Measurements from ENCODE around the gene CHST8. TPM values are rescaled to one million over a fixed set of nuclear protein-coding genes. Genes with fewer than 3 reads are reported as not detected.
"Not testable (repeated sequence)": the region's sequence is repeated elsewhere in the genome, so short reads cannot be mapped to it uniquely, and the experiment has no call there.

The CHST8 gene
- total RNA-seq, 1 experiment from 2014 or later = not detected

GRCh38 chr19:33689138-33689746 lies 67.5 kb downstream of the CHST8 start:
- DNase-seq (ENCODE audit: low spot score) = no peak

DNA sequence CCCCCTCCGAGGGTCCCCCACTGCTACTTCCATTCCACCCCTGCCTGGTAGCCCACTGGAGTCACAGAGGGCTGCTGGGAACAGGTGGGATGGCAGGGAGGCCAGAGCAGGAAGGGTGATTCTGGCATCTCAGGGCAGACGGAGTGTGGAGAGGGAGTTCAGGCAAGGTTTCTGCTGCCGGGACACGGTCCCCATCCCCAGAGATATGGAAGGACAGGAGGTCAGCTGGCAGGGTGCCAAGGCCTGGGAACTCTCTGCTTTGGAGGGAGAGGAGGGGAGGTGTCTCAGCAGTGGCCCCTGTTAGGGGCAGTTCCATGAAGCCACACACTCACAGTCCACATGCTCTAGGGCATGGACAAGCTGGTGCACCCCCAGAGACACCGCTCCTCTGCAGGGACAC lies 68.1 kb downstream of the CHST8 start:
- DNase-seq (ENCODE audit: low spot score) = no peak

DNA sequence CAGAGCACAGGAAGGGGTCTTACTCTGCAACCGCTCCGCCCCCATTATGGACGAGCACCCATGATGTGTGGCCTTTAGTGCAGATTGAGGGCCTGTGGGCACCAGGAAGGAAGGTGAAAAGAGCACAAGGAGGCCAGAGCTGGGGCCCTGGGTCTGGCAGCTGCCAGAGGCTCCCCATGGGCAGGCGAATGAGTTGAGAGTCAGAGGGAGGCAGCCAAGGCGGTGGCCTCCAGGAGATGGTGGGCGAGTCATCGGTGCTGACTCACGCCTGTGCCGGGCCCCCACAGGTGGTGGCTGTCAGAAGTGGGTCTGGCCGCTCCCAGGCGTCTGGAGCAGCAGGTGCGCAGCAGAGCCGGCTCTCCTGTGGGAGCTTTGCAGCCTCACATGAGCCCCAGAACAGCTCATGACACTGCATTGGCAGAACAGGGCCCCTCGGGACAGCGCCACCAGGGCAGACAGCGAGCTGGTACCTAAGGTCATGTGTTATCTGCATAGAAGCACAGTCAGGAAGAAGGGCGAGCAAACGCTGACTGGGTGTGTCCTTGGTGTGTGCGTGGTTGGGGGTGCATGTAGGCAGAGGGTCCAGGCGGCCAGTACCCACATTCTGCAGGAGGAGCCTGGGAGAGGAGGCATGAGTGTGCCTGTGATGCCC lies 68.8 kb downstream of the CHST8 start:
- no peak for DNase-seq (ENCODE audit: low spot score)

GRCh38 chr19:33691030-33691427 lies 69.3 kb downstream of the CHST8 start:
- DNase-seq (ENCODE audit: low spot score) = no peak

DNA sequence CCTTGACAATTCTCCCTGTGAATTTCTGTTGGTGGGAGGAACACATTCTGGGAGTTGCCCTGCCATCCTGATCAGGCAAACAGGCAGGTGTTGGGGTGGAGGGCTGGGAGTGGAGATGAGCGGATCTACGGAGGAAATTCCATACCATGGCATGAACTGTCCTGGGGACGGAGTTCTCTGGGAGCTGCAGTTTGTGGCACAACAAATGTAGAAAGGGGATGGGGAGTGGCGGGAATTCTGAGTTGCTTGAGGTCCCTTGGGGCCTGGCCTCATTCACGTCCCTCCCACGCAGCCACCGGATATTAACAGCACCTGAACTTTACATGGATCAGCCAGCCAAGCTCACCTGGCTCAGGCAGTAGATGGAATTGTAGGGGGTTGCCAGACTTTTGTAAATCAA lies 70.0 kb downstream of the CHST8 start:
- DNase-seq (ENCODE audit: low spot score) = no peak

- no peak for DNase-seq (ENCODE audit: low spot score)
Measured at GRCh38 chr19:33693678-33694077, 71.9 kb downstream of the CHST8 start.

GRCh38 chr19:33695547-33695946 lies 73.8 kb downstream of the CHST8 start:
- not testable (repeated sequence) for DNase-seq (ENCODE audit: low spot score)

DNA sequence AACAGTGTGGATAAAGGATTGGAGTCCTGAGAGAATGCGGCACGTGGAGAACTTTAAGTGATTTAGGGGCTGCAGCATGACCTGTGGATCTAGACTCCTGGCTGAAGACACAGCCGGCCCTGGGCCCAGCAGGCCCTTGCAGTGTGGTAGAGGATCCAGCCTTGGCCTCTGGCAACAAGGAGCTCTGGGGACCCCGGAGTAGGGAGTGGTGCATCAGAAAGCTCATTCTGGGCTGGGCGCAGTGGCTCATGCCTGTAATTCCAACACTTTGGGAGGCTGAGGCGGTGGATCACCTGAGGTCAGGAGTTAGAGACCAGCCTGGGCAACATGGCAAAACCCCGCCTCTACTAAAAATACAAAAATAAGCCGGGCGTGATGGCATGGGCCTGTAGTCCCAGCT lies 76.0 kb downstream of the CHST8 start:
- DNase-seq (ENCODE audit: low spot score) = no peak

DNA sequence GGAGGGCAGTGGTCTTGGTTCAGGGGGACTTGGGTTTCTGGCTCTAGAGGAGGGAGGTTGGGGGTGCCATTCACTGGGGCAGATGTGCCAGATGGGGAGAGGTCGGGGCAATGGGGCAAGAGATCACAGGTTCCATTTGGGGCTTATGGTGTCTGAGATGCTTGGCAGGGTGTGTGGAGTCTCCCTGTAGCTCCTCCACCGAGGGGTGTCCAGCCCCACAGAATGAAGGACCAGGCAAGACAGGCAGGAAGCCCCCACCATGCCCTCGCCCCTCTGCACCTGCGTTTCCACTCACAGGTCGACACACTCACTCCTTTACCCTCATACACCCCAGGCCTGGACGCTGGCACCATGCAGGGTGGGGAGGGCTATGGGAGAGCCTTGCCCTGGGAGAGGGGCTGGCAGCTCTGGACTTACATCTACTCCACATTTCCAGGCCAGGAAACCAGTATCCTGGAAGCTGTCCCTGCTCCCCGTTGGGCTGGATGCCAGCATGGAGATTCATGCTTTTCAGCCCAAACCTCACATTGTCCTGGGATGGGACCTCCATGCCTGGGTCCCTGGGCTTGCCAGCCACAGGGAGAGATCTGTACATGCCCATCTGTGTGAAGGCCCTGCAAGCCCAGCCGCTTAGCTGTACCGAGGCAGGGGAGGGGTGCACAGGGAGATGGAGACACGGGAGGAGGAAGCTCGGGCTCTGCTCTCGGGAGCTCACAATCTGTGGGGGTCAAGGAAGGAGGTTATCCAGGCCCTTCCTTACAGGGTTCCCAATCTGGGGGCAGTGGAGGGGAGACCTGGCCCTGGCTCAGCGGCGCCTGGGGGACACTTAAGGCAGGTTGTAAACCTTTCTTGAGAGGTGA lies 77.1 kb downstream of the CHST8 start:
- no peak for DNase-seq (ENCODE audit: low spot score)

- DNase-seq (ENCODE audit: low spot score) = no peak
Measured at GRCh38 chr19:33699754-33700407, 78.1 kb downstream of the CHST8 start.

GRCh38 chr19:33700408-33701013 lies 78.8 kb downstream of the CHST8 start:
- DNase-seq (ENCODE audit: low spot score) = no peak

GRCh38 chr19:33701565-33701964 lies 79.8 kb downstream of the CHST8 start:
- no peak for DNase-seq (ENCODE audit: low spot score)

DNA sequence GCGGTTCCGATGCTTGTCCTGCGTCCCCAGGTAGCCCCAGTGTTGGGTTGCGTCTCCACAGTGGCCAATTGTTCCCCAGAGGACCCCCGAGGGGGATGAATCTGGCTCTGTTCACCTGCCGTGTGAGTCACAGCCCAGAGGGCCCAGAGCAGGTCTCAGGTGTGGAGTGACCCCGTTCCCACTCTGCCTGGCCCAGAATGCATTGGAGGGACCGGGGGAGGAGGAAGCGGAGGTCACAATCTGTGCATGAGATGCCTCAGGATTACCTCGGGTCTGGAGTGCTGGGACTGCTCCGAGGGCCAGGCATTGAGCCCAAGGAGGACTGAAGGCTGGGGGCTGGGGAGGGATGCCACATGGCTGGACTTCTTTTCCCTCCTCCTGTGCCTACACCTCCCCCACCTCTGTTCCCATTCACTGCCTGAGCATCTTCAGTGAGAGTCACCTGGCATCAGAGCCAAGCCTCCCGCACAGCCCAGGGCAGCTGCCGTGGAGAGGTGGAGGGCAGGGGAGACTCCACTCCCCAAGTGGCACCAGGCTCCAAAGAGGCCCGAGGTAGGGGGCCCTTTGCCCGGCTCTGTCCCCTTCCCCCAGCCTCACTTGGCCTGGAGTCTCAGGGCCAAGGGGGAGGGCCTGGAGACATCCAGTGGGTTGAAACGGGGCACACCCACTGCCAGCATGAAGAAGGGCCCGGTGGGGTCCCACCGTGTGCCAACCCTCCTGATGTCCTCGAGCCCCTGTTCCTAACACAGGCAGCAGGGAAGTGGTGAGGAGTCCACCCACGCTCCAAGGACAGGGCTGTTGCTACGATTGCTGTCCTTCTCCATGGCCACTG lies 81.1 kb downstream of the CHST8 start:
- DNase-seq (ENCODE audit: low spot score) = no peak

GRCh38 chr19:33703438-33703750 lies 81.6 kb downstream of the CHST8 start:
- DNase-seq (ENCODE audit: low spot score) = no peak

DNA sequence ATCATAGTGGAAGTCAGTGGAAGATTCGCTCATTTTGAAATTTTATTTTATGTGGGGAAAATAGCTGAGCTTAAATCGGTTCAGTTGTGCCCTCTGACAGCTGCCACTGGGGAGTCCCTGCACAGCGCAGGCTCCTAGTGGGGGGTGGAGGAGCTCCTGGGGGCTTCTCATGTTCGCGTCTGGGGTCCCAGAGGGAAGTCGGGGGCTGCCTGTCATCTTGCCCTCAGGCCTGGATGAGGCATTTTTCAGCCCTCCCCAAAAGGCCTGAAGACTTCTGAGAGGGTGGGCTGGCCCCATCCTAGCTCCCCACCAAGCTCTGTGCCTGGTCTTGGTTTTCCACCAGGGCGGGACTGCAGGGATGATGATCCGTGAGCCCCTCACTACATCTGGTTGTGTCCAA lies 82.1 kb downstream of the CHST8 start:
- no peak for DNase-seq (ENCODE audit: low spot score)

DNA sequence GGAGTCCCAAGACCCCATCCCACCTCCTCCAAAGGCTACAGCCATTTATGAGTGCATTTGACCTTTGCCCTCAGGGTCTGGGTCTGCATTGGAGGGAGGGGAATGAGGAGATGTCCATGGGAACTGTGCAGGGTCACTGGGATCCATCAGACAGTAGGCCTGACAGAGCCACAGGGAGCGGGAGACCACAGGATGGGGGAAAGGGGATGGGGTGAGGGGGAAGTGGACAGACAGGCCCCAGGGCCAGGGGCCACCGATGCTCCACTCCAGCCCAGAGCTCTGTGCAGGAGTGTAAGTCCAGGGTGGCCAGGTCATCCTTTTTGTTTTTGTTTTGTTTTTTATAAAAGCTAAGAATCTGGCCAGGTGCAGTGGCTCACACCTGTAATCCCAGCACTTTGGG lies 82.5 kb downstream of the CHST8 start:
- DNase-seq (ENCODE audit: low spot score) = no peak

- DNase-seq (ENCODE audit: low spot score) = no peak
Measured at GRCh38 chr19:33705090-33705847, 83.5 kb downstream of the CHST8 start.

DNA sequence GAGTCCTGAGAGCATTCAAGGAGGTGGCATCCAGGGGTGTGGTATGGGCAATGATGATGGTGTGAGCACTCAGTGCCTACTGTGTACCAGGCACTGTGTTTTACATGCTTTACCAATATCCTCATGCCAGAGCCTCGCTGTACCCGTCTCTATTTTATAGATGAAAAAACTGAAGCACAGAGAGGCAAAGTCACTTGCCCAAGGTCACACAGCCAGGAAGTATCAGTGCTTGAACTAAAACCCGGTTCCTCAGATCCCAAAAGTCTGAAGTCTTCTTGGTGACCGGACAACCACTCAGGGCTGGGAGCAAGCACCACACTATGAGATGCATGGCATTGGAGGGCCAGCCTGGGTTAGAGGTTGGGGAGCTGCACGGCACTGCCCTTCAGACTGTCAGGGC lies 84.1 kb downstream of the CHST8 start:
- DNase-seq (ENCODE audit: low spot score) = no peak

DNA sequence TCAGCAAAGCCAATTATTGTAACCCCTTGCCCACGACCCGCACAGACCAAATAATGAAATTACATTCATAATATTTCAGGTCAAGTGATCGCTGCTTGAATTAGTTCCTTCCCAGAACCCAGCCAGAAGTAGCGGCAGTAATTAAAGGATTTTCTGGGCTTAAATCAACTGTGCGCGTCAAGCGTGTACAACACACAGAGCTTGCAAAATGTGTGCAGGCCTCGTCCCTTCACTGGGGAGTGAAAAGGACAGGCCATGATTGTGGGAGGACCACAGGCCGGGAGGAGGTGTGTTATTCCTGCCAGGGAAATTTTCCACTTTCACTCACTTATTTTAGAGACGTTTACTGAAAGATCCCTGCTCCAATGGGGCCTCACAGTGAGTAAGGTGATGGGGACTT lies 84.9 kb downstream of the CHST8 start:
- DNase-seq (ENCODE audit: low spot score) = no peak

DNA sequence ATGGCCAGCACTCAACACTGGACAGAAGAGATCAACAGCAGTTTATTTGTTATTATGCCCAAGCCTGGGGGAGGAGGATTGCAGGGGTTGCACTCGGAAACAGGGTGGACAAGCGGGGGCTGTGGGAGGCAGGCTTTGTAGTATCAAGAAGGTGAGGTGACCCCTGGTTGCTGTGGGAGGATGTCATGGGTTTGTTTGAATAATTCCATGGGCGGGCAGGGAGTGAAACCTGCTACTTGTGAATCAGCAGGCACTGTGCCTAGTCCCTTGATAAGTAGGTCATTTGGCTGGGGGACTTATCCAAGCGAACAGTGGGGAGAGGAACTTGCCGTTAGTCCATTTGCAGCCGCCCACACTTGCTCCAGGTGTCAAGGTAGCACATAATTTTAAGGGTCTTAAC lies 90.5 kb downstream of the CHST8 start:
- no peak for DNase-seq (ENCODE audit: low spot score)
